Smooth muscle cell (in vitro differentiated cells): ENCODE measurements around the gene CASP2. TPM values are rescaled to one million over a fixed set of nuclear protein-coding genes. Genes with fewer than 3 reads are reported as not detected.

Experiments used
- DNase-seq: peaks from one replicate; lab custom pipeline; 2025; ENCODE audit not compliant: unreplicated experiment; lab: John Stamatoyannopoulos, UW
- H2AFZ ChIP-seq: fragments of 200-600 bp; sonication (generic); 2 replicates; pipeline ENCODE4 v1.6.0; 2016; ENCODE audit warnings: antibody characterized with exemption, low read depth, mild to moderate bottlenecking
- H3F3A ChIP-seq: fragments of 200-600 bp; sonication (generic); 2 replicates; pipeline ENCODE4 v1.6.0; 2017; ENCODE audit warnings: antibody characterized with exemption, low read depth
- H3K27ac ChIP-seq: fragments of 200-600 bp; sonication (generic); 2 replicates; pipeline ENCODE4 v1.5.1; 2016; ENCODE audit warnings: low read depth, mild to moderate bottlenecking
- H3K27me3 ChIP-seq: fragments of 200-600 bp; sonication (generic); 2 replicates; pipeline ENCODE4 v1.6.1; 2016; ENCODE audit warnings: low read depth, mild to moderate bottlenecking
- H3K36me3 ChIP-seq: fragments of 200-600 bp; sonication (generic); 2 replicates; pipeline ENCODE4 v1.5.1; 2016; ENCODE audit warnings: low read depth
- H3K4me1 ChIP-seq: fragments of 200-600 bp; sonication (generic); 2 replicates; pipeline ENCODE4 v1.5.1; 2016; ENCODE audit warnings: low read depth
- H3K4me2 ChIP-seq: fragments of 200-600 bp; sonication (generic); 2 replicates; pipeline ENCODE4 v1.6.0; 2016; ENCODE audit warnings: mild to moderate bottlenecking
- H3K4me3 ChIP-seq: fragments of 200-600 bp; sonication (generic); 2 replicates; pipeline ENCODE4 v1.5.1; 2016; ENCODE audit warnings: mild to moderate bottlenecking
- H3K79me2 ChIP-seq: fragments of 200-600 bp; sonication (generic); 2 replicates; pipeline ENCODE4 v1.6.0; 2016; ENCODE audit warnings: low read depth, mild to moderate bottlenecking
- H3K9ac ChIP-seq: fragments of 200-600 bp; sonication (generic); 2 replicates; pipeline ENCODE4 v1.6.0; 2016; ENCODE audit warnings: low read depth
- H3K9me3 ChIP-seq: fragments of 200-600 bp; sonication (generic); replicated peaks from 2 replicates; pipeline ENCODE4 v1.5.1; 2016; ENCODE audit warnings: low read depth
- H4K20me1 ChIP-seq: fragments of 200-600 bp; sonication (generic); 2 replicates; pipeline ENCODE4 v1.6.0; 2016; ENCODE audit warnings: low read depth
- WGBS: methylation state at CpG from one replicate; pipeline ENCODE4 v1.1.7; 2016; ENCODE audit warnings: low lambda C conversion rate; 5-methylcytosine and 5-hydroxymethylcytosine counted together
- polyA plus RNA-seq: library from polyadenylated mRNA; unstranded; fragments of >200 nt; fragmentation: Nextera tagmentation; extraction: Ambion mirVana; gene quantifications from 2 replicates; pipeline ENCODE4 v1.2.1, GENCODE V29; 2016
- total RNA-seq: library from RNA; depleted of rRNA; stranded (reverse); fragments of >200 nt; gene quantifications from 2 replicates; pipeline ENCODE4 v1.2.3, GENCODE V29; 2014
- TF ChIP-seq, protein P1 (sequence below): fragments of 200-600 bp; sonication (generic); IDR thresholded peaks from 2 replicates; pipeline ENCODE4 v1.5.1; 2017; ENCODE audit warnings: borderline replicate concordance, mild to moderate bottlenecking, antibody characterized with exemption; ENCODE audit not compliant: insufficient read depth, poor library complexity, severe bottlenecking

The CASP2 gene
- total and polyA plus RNA-seq, 2 experiments from 2014 or later, result 8.1 to 22.0 TPM

DNA sequence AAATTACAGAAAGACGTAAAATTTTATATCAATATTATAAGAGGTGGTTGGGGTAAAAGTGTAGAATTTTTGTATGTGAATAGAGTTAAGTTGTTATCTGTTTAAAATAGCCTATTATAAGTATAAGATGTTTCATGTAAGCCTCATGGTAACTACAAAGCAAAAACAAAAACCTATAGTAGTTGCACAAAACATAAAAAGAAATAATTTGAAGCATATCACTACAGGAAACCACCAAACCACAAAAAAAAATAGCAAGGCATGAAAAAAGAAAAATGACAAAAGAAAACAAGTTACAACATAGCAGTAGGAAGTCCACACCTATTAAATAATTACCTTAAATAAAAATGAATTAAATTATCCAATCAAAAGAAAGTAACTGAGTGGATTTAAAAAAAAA lies 37.3 kb upstream of the CASP2 start:
- 89% methylated on average over 1 of the region's 1 CpG for WGBS
- H3K4me3 ChIP-seq, result no peak overlapping the region

DNA sequence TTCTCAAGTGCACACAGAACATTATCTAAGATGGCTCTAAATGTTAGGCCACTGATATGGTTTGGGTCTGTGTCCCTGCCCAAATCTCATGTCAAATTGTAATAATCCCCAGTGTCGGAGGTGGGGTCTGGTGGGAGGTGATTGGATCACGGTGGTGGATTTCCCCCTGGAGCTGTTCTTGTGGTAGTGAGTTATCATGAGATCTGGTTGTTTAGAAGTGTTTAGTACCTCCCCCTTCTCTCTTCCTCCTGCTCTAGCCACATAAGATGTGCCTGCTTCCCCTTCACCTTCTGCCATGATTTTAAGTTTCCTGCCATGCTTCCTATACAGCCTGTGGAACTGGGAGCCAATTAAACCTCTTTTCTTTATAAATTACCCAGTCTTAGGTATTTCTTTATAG lies 36.1 kb upstream of the CASP2 start:
- DNase-seq, result no peak
- no peaks in the 10 kb centered on the region for H3K79me2 ChIP-seq
- no peak overlapping the region for H3K4me3 ChIP-seq
- no peak overlapping the region for H2AFZ ChIP-seq
- no peak overlapping the region for H3K4me2 ChIP-seq
- no peaks in the 10 kb centered on the region for H3K27me3 ChIP-seq
- H3K9ac ChIP-seq, result no peak overlapping the region
- no peaks in the 10 kb centered on the region for H3K9me3 ChIP-seq
- no peaks in the 10 kb centered on the region for H3F3A ChIP-seq
- H3K36me3 ChIP-seq, result no peaks in the 10 kb centered on the region
- no peaks in the 10 kb centered on the region for H3K4me1 ChIP-seq
- H4K20me1 ChIP-seq, result no peaks in the 10 kb centered on the region
- WGBS, result 72% methylated on average over 2 of the region's 2 CpGs
- TF ChIP-seq, protein P1, sequence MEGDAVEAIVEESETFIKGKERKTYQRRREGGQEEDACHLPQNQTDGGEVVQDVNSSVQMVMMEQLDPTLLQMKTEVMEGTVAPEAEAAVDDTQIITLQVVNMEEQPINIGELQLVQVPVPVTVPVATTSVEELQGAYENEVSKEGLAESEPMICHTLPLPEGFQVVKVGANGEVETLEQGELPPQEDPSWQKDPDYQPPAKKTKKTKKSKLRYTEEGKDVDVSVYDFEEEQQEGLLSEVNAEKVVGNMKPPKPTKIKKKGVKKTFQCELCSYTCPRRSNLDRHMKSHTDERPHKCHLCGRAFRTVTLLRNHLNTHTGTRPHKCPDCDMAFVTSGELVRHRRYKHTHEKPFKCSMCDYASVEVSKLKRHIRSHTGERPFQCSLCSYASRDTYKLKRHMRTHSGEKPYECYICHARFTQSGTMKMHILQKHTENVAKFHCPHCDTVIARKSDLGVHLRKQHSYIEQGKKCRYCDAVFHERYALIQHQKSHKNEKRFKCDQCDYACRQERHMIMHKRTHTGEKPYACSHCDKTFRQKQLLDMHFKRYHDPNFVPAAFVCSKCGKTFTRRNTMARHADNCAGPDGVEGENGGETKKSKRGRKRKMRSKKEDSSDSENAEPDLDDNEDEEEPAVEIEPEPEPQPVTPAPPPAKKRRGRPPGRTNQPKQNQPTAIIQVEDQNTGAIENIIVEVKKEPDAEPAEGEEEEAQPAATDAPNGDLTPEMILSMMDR, result no peak
- H3K27ac ChIP-seq, result no peak overlapping the region

More for the DNA sequence above, 37.3 kb upstream of the CASP2 start:
- Histone ChIP-seq H3K36me3 (no peaks in the 10 kb centered on the region), H2AFZ (no peak overlapping the region), H3K4me2 (no peak overlapping the region), H3K9me3 (no peaks in the 10 kb centered on the region), H4K20me1 (no peaks in the 10 kb centered on the region), H3K79me2 (no peaks in the 10 kb centered on the region), H3K27ac (no peak overlapping the region), H3K27me3 (no peaks in the 10 kb centered on the region), H3F3A (no peaks in the 10 kb centered on the region), H3K4me1 (no peaks in the 10 kb centered on the region), H3K9ac (no peak overlapping the region)
- no peak for DNase-seq
- TF ChIP-seq, protein P1, result no peak

DNA sequence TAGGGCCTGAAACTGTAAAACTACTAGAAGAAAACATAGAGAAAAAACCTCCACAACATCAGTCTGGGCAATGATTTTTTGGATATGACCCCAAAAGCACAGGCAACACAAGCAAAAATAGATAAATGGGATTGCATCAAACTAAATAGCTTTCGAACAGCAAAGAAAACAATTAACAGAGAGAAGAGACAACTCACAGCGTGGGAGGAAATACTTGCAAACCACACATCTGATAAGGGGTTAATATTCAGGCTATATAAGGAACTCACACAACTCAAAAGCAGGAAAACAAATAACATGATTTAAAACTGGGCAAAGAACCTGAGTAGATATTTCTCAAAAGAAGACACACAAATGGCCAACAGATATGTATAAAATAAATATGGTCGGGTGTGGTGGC lies 32.6 kb upstream of the CASP2 start:
- no peak overlapping the region for H3K4me2 ChIP-seq
- H3K4me1 ChIP-seq, result no peaks in the 10 kb centered on the region
- DNase-seq, result no peak
- H3K27ac ChIP-seq, result no peak overlapping the region
- WGBS, result 36% methylated on average over 3 of the region's 3 CpGs
- TF ChIP-seq, protein P1, result no peak
- no peak overlapping the region for H3K9ac ChIP-seq
- no peak overlapping the region for H2AFZ ChIP-seq
- H3F3A ChIP-seq, result no peaks in the 10 kb centered on the region
- no peaks in the 10 kb centered on the region for H3K9me3 ChIP-seq
- H3K79me2 ChIP-seq, result no peaks in the 10 kb centered on the region
- no peaks in the 10 kb centered on the region for H3K27me3 ChIP-seq
- H3K4me3 ChIP-seq, result no peak overlapping the region
- H3K36me3 ChIP-seq, result no peaks in the 10 kb centered on the region
- H4K20me1 ChIP-seq, result no peaks in the 10 kb centered on the region

DNA sequence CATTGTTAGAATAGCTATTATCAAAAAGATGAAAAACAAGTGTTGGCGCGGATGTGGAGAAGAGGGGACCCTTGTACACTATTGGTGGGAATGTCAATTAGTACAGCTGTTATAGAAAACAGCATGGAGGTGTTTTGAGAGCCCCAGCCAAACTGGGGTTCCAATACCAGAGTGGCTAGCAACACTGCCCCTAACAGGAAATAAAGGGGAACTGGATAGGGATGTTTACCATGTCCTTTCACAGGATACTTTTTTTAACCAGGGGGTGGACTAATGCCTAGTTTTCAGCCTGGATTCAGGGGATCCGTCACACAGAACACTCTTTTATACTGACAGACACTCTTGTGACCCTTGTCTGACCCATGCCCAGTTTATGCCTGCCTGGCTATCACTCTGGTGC lies 31.8 kb upstream of the CASP2 start:
- no peaks in the 10 kb centered on the region for H3K79me2 ChIP-seq
- TF ChIP-seq, protein P1, result no peak
- no peaks in the 10 kb centered on the region for H3K9me3 ChIP-seq
- 87% methylated on average over 3 of the region's 3 CpGs for WGBS
- H3K4me3 ChIP-seq, result no peak overlapping the region
- no peaks in the 10 kb centered on the region for H3F3A ChIP-seq
- no peaks in the 10 kb centered on the region for H3K4me1 ChIP-seq
- H3K36me3 ChIP-seq, result no peaks in the 10 kb centered on the region
- H3K9ac ChIP-seq, result no peak overlapping the region
- H3K27ac ChIP-seq, result no peak overlapping the region
- no peaks in the 10 kb centered on the region for H3K27me3 ChIP-seq
- DNase-seq, result no peak
- H4K20me1 ChIP-seq, result no peaks in the 10 kb centered on the region
- no peak overlapping the region for H2AFZ ChIP-seq
- no peak overlapping the region for H3K4me2 ChIP-seq
